ENCODE results near the gene MACROD2. TPM values are rescaled to one million over a fixed set of nuclear protein-coding genes. Genes with fewer than 3 reads are reported as not detected.

Gene MACROD2
- total RNA-seq, 4 donors from 2014 or later, result 4.6 to 33.0 (median 8.3) TPM

DNA sequence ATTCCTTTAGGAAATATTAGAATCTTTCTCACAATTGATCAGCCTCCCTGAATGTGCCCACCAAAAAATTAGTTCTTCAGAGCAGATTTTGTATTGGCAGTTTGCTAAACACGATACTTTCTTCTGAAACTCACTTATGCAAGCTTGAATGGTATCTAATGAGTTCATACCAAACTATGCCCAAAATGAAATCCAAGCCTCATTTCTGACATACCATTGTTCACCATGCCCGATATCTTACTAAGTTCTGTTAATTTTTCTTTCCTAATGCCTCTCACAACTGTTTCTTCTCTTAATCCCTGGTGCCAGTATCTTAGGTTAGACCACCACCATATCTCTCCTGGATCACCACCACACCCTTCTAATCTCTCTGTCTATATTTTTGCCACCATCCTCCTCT, 1822.0 kb downstream of the MACROD2 start:
- TF ChIP-seq, protein P1, sequence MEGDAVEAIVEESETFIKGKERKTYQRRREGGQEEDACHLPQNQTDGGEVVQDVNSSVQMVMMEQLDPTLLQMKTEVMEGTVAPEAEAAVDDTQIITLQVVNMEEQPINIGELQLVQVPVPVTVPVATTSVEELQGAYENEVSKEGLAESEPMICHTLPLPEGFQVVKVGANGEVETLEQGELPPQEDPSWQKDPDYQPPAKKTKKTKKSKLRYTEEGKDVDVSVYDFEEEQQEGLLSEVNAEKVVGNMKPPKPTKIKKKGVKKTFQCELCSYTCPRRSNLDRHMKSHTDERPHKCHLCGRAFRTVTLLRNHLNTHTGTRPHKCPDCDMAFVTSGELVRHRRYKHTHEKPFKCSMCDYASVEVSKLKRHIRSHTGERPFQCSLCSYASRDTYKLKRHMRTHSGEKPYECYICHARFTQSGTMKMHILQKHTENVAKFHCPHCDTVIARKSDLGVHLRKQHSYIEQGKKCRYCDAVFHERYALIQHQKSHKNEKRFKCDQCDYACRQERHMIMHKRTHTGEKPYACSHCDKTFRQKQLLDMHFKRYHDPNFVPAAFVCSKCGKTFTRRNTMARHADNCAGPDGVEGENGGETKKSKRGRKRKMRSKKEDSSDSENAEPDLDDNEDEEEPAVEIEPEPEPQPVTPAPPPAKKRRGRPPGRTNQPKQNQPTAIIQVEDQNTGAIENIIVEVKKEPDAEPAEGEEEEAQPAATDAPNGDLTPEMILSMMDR (IDR thresholded peaks at IDR 0.05), result no peak
- TF ChIP-seq POLR2A (IDR thresholded peaks at IDR 0.05) (no peak), EP300 (IDR thresholded peaks at IDR 0.05; ENCODE audit: low read depth) (no peak), POLR2AphosphoS5 (IDR thresholded peaks at IDR 0.05) (no peak)
- intact Hi-C loops (cut with DNase I; ENCODE audit: low total_unique reads) (no loop called here), in situ Hi-C loops (cut with MboI; ENCODE audit: low pct_ligation_motif_present in 1 of 4, low pct_unique_long_range_greater_than_20kb in 1 of 4, low sequenced_read_pairs in 3 of 4) (no loop called here)
- whole genome bisulfite sequencing, 2 donors (ENCODE audit: low coverage in 1 of 2), result 73 to 87% methylated on average over 2 of the region's 2 CpGs
- DNase-seq, result no peak
- Histone ChIP-seq H3K27me3 (no peaks in the 10 kb centered on the region), H3K4me3 (no peak overlapping the region), H3K4me1 (no peaks in the 10 kb centered on the region), H3K36me3 (no peaks in the 10 kb centered on the region), H3K9me3 (no peaks in the 10 kb centered on the region), H3K27ac (no peak overlapping the region)

DNA sequence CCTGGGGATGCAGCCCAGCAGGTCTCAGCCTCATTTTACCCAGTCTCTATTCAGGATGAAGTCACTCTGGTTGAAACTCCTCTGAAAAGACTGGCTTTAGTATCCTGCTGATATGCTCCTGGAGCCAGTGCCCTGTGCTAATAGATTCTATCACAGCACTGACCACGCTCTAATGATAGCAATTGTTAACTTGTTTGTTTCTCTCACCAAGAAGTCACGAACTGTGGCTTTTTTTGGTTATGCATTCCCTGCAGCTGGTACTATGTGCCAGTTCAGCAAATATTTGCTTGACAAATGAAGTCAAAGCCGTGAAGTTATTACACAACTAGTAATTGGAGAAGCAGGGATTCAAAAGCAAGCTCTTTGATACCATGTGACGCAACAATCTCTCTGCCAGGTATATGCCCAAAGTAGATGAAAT, 1823.3 kb downstream of the MACROD2 start:
- 66 to 69% methylated on average over 4 of the region's 4 CpGs for WGBS, 2 donors (ENCODE audit: low coverage in 1 of 2)
- H3K4me3 ChIP-seq, result no peak overlapping the region
- H3K27me3 ChIP-seq, result no peaks in the 10 kb centered on the region
- TF ChIP-seq EP300 (IDR thresholded peaks at IDR 0.05; ENCODE audit: low read depth), result no peak
- TF ChIP-seq, protein P1 (IDR thresholded peaks at IDR 0.05), result no peak
- no peak for TF ChIP-seq POLR2A (IDR thresholded peaks at IDR 0.05)
- TF ChIP-seq POLR2AphosphoS5 (IDR thresholded peaks at IDR 0.05), result no peak
- H3K27ac ChIP-seq, result no peak overlapping the region
- DNase-seq, result no peak
- H3K9me3 ChIP-seq, result no peaks in the 10 kb centered on the region
- intact Hi-C loops (cut with DNase I; ENCODE audit: low total_unique reads) (no loop called here), in situ Hi-C loops (cut with MboI; ENCODE audit: low pct_ligation_motif_present in 1 of 4, low pct_unique_long_range_greater_than_20kb in 1 of 4, low sequenced_read_pairs in 3 of 4) (no loop called here)
- no peaks in the 10 kb centered on the region for H3K36me3 ChIP-seq
- no peaks in the 10 kb centered on the region for H3K4me1 ChIP-seq

DNA sequence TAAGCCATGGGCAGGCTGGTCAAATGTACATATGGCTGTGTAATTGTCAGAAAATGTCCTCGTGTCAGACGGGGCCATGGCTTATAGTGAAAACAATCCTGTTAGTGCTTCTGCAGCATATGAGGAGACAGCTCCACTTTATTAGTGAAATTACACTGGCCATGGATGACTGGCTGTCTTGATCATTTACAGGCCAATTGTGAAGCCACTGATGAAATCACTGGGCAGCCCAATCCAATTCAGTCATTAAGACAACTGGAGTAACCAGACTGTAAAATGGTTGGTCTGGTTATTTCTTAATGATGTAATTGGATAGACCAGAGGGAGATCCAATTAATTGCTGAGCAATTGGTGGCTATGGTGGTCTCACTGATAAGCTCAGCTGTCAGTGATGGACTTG, 1828.4 kb downstream of the MACROD2 start:
- H3K4me1 ChIP-seq, result no peaks in the 10 kb centered on the region

DNA sequence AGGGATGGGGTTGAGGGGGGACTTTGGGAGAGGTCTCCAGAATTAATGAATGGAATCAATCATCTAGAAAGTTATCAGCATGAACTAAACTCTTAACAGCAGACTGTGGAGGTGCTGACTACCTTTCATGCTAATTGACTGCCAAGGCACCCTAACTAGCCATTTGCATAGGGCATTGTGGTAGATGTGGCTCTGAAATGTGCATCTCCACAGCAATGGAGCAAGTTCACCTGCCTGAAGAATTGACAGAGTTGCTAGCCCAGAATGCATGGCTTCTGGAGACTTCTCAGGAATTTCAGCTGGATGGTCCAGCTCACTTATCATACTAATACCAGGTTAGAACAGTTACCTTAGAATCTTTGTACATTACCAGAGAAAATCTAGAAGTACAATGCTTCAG, 1832.3 kb downstream of the MACROD2 start:
- no peaks in the 10 kb centered on the region for H3K27me3 ChIP-seq
- intact Hi-C loops (cut with DNase I; ENCODE audit: low total_unique reads), result no loop called here
- H3K36me3 ChIP-seq, result no peaks in the 10 kb centered on the region
- no peak overlapping the region for H3K27ac ChIP-seq
- no peak for DNase-seq
- no peaks in the 10 kb centered on the region for H3K4me1 ChIP-seq
- H3K9me3 ChIP-seq, result no peaks in the 10 kb centered on the region
- no peak overlapping the region for H3K4me3 ChIP-seq
- in situ Hi-C loops (cut with MboI; ENCODE audit: low pct_ligation_motif_present in 1 of 4, low pct_unique_long_range_greater_than_20kb in 1 of 4, low sequenced_read_pairs in 3 of 4), result no loop called here
- TF ChIP-seq POLR2A (IDR thresholded peaks at IDR 0.05) (no peak), POLR2AphosphoS5 (IDR thresholded peaks at IDR 0.05) (no peak), EP300 (IDR thresholded peaks at IDR 0.05; ENCODE audit: low read depth) (no peak)
- TF ChIP-seq, protein P1 (IDR thresholded peaks at IDR 0.05), result no peak

More for the DNA sequence above, 1828.4 kb downstream of the MACROD2 start:
- Histone ChIP-seq H3K9me3 (no peaks in the 10 kb centered on the region), H3K27me3 (no peaks in the 10 kb centered on the region), H3K36me3 (no peaks in the 10 kb centered on the region), H3K4me3 (no peak overlapping the region), H3K27ac (no peak overlapping the region)
- TF ChIP-seq POLR2A (IDR thresholded peaks at IDR 0.05), result no peak
- TF ChIP-seq POLR2AphosphoS5 (IDR thresholded peaks at IDR 0.05), result no peak
- no peak for TF ChIP-seq EP300 (IDR thresholded peaks at IDR 0.05; ENCODE audit: low read depth)
- 83 to 90% methylated on average over 1 to 2 of the region's 2 CpGs for WGBS, 2 donors (ENCODE audit: low coverage in 1 of 2)
- intact Hi-C loops (cut with DNase I; ENCODE audit: low total_unique reads), result no loop called here
- in situ Hi-C loops (cut with MboI; ENCODE audit: low pct_ligation_motif_present in 1 of 4, low pct_unique_long_range_greater_than_20kb in 1 of 4, low sequenced_read_pairs in 3 of 4), result no loop called here
- DNase-seq, result no peak

DNA sequence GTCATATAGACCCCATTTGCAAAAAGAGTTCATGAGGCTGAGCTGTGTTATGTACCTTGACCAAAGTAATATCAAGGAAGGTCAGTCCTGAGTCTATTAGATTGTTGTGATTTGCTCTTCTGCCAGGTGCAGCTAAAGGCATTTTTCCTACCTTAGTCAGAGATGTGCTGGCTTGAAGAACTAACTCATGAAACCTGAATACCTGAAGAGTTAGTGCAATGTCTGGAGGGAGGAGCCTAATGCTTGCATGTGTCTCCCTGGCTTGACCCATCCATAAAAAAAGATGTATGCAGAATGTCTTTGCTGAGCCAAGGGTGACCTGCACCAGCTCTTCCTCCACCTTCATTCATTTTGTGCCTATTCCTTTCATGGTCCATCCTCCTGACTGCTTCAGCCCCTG, 1835.9 kb downstream of the MACROD2 start:
- DNase-seq, result no peak
- Histone ChIP-seq H3K4me3 (no peak overlapping the region), H3K4me1 (no peaks in the 10 kb centered on the region), H3K27ac (no peak overlapping the region), H3K36me3 (no peaks in the 10 kb centered on the region), H3K9me3 (no peaks in the 10 kb centered on the region), H3K27me3 (no peaks in the 10 kb centered on the region)
- intact Hi-C loops (cut with DNase I; ENCODE audit: low total_unique reads), result no loop called here
- in situ Hi-C loops (cut with MboI; ENCODE audit: low pct_ligation_motif_present in 1 of 4, low pct_unique_long_range_greater_than_20kb in 1 of 4, low sequenced_read_pairs in 3 of 4), result no loop called here
- TF ChIP-seq EP300 (IDR thresholded peaks at IDR 0.05; ENCODE audit: low read depth) (no peak), POLR2AphosphoS5 (IDR thresholded peaks at IDR 0.05) (no peak), POLR2A (IDR thresholded peaks at IDR 0.05) (no peak)
- TF ChIP-seq, protein P1 (IDR thresholded peaks at IDR 0.05), result no peak
